Measurements from ENCODE around the gene CUL7. TPM values are rescaled to one million over a fixed set of nuclear protein-coding genes. Genes with fewer than 3 reads are reported as not detected.
A peak's percentile ranks its signal among the peaks of the same experiment; 100 is the strongest.

Gene CUL7
- polyA plus RNA-seq, 1 donor from 2014 or later: 25.7 TPM

- Histone ChIP-seq H3K9me2 (ENCODE audit: insufficient read depth, low read length) (no peaks in the 10 kb centered on the region), H3K4me2 (ENCODE audit: low read length) (no peak overlapping the region), H3K79me2 (replicated peaks; ENCODE audit: insufficient read depth, low read length) (no peaks in the 10 kb centered on the region), H3K4me3 (ENCODE audit: low read length) (no peak overlapping the region), H3K9me3 (ENCODE audit: low read length) (no peaks in the 10 kb centered on the region), H3K36me3 (ENCODE audit: insufficient read depth, low read length) (peaks cover 8% of the 10 kb centered on the region), H3K9ac (ENCODE audit: low read length) (no peak overlapping the region), H3K27me3 (ENCODE audit: insufficient read depth, low read depth, low read length) (no peaks in the 10 kb centered on the region), H3F3A (ENCODE audit: insufficient read depth, low read length, poor library complexity, severe bottlenecking) (no peaks in the 10 kb centered on the region), H4K20me1 (ENCODE audit: insufficient read depth) (no peaks in the 10 kb centered on the region), H2AFZ (ENCODE audit: low read depth, low read length) (no peak overlapping the region), H3K27ac (ENCODE audit: low read length) (no peak overlapping the region)
- TF ChIP-seq EP300 (conservative IDR thresholded peaks at IDR 0.05; ENCODE audit: poor library complexity, severe bottlenecking) (no peak), SMC3 (conservative IDR thresholded peaks at IDR 0.05; ENCODE audit: poor library complexity) (peak; percentile 63), MXI1 (conservative IDR thresholded peaks at IDR 0.05; ENCODE audit: poor library complexity, severe bottlenecking) (no peak), RAD21 (conservative IDR thresholded peaks at IDR 0.05) (peak; percentile 56), TAF1 (IDR thresholded peaks at IDR 0.05; ENCODE audit: low read depth) (no peak), POLR2AphosphoS5 (IDR thresholded peaks at IDR 0.05) (no peak), REST (IDR thresholded peaks at IDR 0.05; ENCODE audit: borderline replicate concordance) (no peak), EZH2 (IDR thresholded peaks at IDR 0.05; ENCODE audit: borderline replicate concordance, insufficient read depth, low read length, poor library complexity, severe bottlenecking) (no peak)
- TF ChIP-seq, protein P1, sequence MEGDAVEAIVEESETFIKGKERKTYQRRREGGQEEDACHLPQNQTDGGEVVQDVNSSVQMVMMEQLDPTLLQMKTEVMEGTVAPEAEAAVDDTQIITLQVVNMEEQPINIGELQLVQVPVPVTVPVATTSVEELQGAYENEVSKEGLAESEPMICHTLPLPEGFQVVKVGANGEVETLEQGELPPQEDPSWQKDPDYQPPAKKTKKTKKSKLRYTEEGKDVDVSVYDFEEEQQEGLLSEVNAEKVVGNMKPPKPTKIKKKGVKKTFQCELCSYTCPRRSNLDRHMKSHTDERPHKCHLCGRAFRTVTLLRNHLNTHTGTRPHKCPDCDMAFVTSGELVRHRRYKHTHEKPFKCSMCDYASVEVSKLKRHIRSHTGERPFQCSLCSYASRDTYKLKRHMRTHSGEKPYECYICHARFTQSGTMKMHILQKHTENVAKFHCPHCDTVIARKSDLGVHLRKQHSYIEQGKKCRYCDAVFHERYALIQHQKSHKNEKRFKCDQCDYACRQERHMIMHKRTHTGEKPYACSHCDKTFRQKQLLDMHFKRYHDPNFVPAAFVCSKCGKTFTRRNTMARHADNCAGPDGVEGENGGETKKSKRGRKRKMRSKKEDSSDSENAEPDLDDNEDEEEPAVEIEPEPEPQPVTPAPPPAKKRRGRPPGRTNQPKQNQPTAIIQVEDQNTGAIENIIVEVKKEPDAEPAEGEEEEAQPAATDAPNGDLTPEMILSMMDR (IDR thresholded peaks at IDR 0.05; ENCODE audit: poor library complexity, severe bottlenecking): peak; percentile 52
These were observed 16.5 kb upstream of the CUL7 start for GRCh38 chr6:43070028-43070632.

DNA sequence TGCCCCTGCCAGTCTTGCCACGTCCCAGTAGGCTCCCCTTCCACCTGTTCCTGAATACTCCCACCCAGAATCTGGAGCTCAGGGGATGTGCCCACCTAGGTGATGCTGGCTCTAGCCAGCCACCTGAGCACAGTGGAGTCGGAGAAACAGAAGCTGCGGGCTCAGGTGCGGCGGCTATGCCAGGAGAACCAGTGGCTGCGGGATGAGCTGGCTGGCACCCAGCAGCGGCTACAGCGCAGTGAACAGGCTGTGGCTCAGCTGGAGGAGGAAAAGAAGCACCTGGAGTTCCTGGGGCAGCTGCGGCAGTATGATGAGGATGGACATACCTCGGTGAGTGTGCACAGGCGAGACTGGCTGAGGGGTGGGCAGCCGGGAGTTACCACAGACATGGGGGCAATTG lies 9.2 kb upstream of the CUL7 start:
- no peak overlapping the region for H3K9ac ChIP-seq (ENCODE audit: low read length)
- TF ChIP-seq MXI1 (conservative IDR thresholded peaks at IDR 0.05; ENCODE audit: poor library complexity, severe bottlenecking): no peak
- no peak for TF ChIP-seq POLR2AphosphoS5 (IDR thresholded peaks at IDR 0.05)
- TF ChIP-seq REST (IDR thresholded peaks at IDR 0.05; ENCODE audit: borderline replicate concordance): no peak
- no peak for TF ChIP-seq SMC3 (conservative IDR thresholded peaks at IDR 0.05; ENCODE audit: poor library complexity)
- TF ChIP-seq, protein P1 (IDR thresholded peaks at IDR 0.05; ENCODE audit: poor library complexity, severe bottlenecking): no peak
- TF ChIP-seq EP300 (conservative IDR thresholded peaks at IDR 0.05; ENCODE audit: poor library complexity, severe bottlenecking): no peak
- TF ChIP-seq TAF1 (IDR thresholded peaks at IDR 0.05; ENCODE audit: low read depth): no peak
- TF ChIP-seq EZH2 (IDR thresholded peaks at IDR 0.05; ENCODE audit: borderline replicate concordance, insufficient read depth, low read length, poor library complexity, severe bottlenecking): no peak
- TF ChIP-seq RAD21 (conservative IDR thresholded peaks at IDR 0.05): no peak
- peaks cover 11% of the 10 kb centered on the region for H3K79me2 ChIP-seq (replicated peaks; ENCODE audit: insufficient read depth, low read length)
- no peaks in the 10 kb centered on the region for H4K20me1 ChIP-seq (ENCODE audit: insufficient read depth)
- no peaks in the 10 kb centered on the region for H3K9me3 ChIP-seq (ENCODE audit: low read length)
- no peak overlapping the region for H3K4me3 ChIP-seq (ENCODE audit: low read length)
- H3K9me2 ChIP-seq (ENCODE audit: insufficient read depth, low read length): no peaks in the 10 kb centered on the region
- H3K36me3 ChIP-seq (ENCODE audit: insufficient read depth, low read length): peaks cover 8% of the 10 kb centered on the region
- no peak overlapping the region for H3K4me2 ChIP-seq (ENCODE audit: low read length)
- H3K27ac ChIP-seq (ENCODE audit: low read length): no peak overlapping the region
- no peaks in the 10 kb centered on the region for H3F3A ChIP-seq (ENCODE audit: insufficient read depth, low read length, poor library complexity, severe bottlenecking)
- H2AFZ ChIP-seq (ENCODE audit: low read depth, low read length): no peak overlapping the region
- H3K27me3 ChIP-seq (ENCODE audit: insufficient read depth, low read depth, low read length): no peaks in the 10 kb centered on the region

Data from neural cell (in vitro differentiated cells).